ENCODE results near the gene NPM3. TPM values are rescaled to one million over a fixed set of nuclear protein-coding genes. Genes with fewer than 3 reads are reported as not detected.

Gene NPM3
- total RNA-seq, 1 donor from 2014 or later: 115 TPM

- peaks cover 62% of the 10 kb centered on the region for H3K27me3 ChIP-seq (ENCODE audit: control insufficient read depth, insufficient read depth, low read length)
- TF ChIP-seq, protein P1, sequence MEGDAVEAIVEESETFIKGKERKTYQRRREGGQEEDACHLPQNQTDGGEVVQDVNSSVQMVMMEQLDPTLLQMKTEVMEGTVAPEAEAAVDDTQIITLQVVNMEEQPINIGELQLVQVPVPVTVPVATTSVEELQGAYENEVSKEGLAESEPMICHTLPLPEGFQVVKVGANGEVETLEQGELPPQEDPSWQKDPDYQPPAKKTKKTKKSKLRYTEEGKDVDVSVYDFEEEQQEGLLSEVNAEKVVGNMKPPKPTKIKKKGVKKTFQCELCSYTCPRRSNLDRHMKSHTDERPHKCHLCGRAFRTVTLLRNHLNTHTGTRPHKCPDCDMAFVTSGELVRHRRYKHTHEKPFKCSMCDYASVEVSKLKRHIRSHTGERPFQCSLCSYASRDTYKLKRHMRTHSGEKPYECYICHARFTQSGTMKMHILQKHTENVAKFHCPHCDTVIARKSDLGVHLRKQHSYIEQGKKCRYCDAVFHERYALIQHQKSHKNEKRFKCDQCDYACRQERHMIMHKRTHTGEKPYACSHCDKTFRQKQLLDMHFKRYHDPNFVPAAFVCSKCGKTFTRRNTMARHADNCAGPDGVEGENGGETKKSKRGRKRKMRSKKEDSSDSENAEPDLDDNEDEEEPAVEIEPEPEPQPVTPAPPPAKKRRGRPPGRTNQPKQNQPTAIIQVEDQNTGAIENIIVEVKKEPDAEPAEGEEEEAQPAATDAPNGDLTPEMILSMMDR (IDR thresholded peaks at IDR 0.05; ENCODE audit: insufficient read depth, low read length, poor library complexity, severe bottlenecking): no peak
Observed at GRCh38 chr10:101768791-101769170, 14.5 kb downstream of the NPM3 start.

DNA sequence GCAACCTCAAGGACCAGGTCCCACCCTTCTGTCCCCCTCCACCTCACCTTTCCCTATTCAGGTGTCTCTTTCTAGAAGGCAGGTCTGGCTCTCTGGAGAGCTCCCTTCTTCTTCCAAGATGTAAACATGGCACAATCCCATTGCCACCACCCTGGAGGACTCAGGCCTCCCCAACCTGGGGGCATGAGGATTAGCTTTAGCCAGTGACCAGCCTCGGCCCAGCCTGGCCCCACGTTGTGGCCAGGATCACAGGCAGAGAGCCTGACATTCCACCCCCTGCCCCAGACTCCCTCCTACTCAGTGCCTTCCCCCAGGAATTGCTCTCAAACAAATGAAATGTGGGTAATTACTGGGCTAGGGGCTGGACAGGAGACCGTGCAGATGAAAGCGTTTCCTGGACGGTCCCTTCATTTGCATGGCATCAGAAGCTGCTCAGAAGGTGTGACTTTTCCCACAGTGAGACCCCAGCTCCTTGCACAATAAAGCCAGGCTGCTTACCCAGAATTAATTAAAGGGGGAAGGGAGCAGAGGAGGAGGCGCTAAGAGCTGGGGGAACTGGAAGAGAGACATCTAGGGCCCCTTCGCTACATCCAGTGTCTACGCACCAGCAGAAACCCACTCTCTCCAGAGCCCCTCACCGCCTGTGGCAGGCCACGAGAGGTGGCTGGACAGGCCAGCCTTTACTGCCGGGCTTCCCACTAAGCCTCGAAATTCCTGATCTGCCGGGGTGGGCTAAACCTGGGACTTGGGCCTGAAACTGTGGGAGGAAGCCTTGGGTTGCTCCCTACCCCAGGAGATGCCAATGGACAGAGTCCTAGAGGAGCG, 15.1 kb downstream of the NPM3 start:
- TF ChIP-seq, protein P1 (IDR thresholded peaks at IDR 0.05; ENCODE audit: insufficient read depth, low read length, poor library complexity, severe bottlenecking): no peak
- H3K27me3 ChIP-seq (ENCODE audit: control insufficient read depth, insufficient read depth, low read length): peaks cover 60% of the 10 kb centered on the region
- H3K4me3 ChIP-seq (ENCODE audit: low read depth, low read length): no peak overlapping the region
- no peak for DNase-seq (ENCODE audit: low read depth)
- no peaks in the 10 kb centered on the region for H3K36me3 ChIP-seq (ENCODE audit: control insufficient read depth, insufficient read depth, low read length)

More at GRCh38 chr10:101768791-101769170, 14.5 kb downstream of the NPM3 start:
- no peak for DNase-seq (ENCODE audit: low read depth)
- Histone ChIP-seq H3K36me3 (ENCODE audit: control insufficient read depth, insufficient read depth, low read length) (no peaks in the 10 kb centered on the region), H3K4me3 (ENCODE audit: low read depth, low read length) (no peak overlapping the region)

GRCh38 chr10:101767600-101767945, 15.7 kb downstream of the NPM3 start:
- DNase-seq (ENCODE audit: low read depth): no peak
- Histone ChIP-seq H3K4me3 (ENCODE audit: low read depth, low read length) (no peak overlapping the region), H3K36me3 (ENCODE audit: control insufficient read depth, insufficient read depth, low read length) (no peaks in the 10 kb centered on the region), H3K27me3 (ENCODE audit: control insufficient read depth, insufficient read depth, low read length) (peaks cover 59% of the 10 kb centered on the region)
- TF ChIP-seq, protein P1 (IDR thresholded peaks at IDR 0.05; ENCODE audit: insufficient read depth, low read length, poor library complexity, severe bottlenecking): no peak

GRCh38 chr10:101766753-101767599, 16.3 kb downstream of the NPM3 start:
- DNase-seq (ENCODE audit: low read depth): no peak
- TF ChIP-seq, protein P1 (IDR thresholded peaks at IDR 0.05; ENCODE audit: insufficient read depth, low read length, poor library complexity, severe bottlenecking): no peak
- Histone ChIP-seq H3K36me3 (ENCODE audit: control insufficient read depth, insufficient read depth, low read length) (no peaks in the 10 kb centered on the region), H3K4me3 (ENCODE audit: low read depth, low read length) (no peak overlapping the region), H3K27me3 (ENCODE audit: control insufficient read depth, insufficient read depth, low read length) (peaks cover 55% of the 10 kb centered on the region)

GRCh38 chr10:101766306-101766705, 16.9 kb downstream of the NPM3 start:
- H3K27me3 ChIP-seq (ENCODE audit: control insufficient read depth, insufficient read depth, low read length): peaks cover 51% of the 10 kb centered on the region
- H3K4me3 ChIP-seq (ENCODE audit: low read depth, low read length): no peak overlapping the region
- TF ChIP-seq, protein P1 (IDR thresholded peaks at IDR 0.05; ENCODE audit: insufficient read depth, low read length, poor library complexity, severe bottlenecking): no peak
- no peak for DNase-seq (ENCODE audit: low read depth)
- no peaks in the 10 kb centered on the region for H3K36me3 ChIP-seq (ENCODE audit: control insufficient read depth, insufficient read depth, low read length)
